Measurements from ENCODE around the gene HNRNPAB.

- TF ChIP-seq CTCF (IDR thresholded peaks at IDR 0.05) (no peak), POLR2A (IDR thresholded peaks at IDR 0.05) (no peak)
These were observed 28.0 kb downstream of the HNRNPAB start, which contains the start of gene PHYKPL for GRCh38 chr5:178232124-178232919.

Data from testis (tissue), 2 donors.